ENCODE measurements around the gene ABHD11.

ABHD11 gene

DNA sequence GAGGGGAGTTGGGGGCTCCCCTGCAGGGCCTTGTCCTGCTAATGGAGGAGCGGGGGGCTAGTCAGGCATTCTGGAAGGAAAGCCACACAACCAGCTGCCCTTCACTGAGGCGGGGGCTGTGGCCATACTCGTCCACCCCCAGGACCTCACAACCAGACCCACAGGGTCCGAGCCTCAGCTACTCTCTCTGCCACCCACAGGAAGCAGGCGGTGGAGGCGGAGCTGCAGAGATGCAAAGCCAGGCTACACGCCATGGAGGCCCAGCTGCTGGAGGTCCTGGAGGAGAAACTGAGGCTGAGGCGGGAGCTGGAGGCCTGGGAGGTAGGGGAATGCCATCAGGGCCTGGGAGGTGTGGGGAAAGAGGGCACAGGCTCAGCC lies 3.1 kb downstream of the ABHD11 start:
- no peaks in the 10 kb centered on the region for H3K27me3 ChIP-seq (ENCODE audit: insufficient read depth, low read length, poor library complexity)
- no peak overlapping the region for H3K9ac ChIP-seq (ENCODE audit: low read depth, low read length)
- peaks cover 12% of the 10 kb centered on the region for H3K79me2 ChIP-seq (ENCODE audit: insufficient read depth, low read length)
- no peak overlapping the region for H2AFZ ChIP-seq (ENCODE audit: low read depth, low read length)
- H3K4me2 ChIP-seq (ENCODE audit: insufficient read depth, low read length): no peak overlapping the region
- H3K9me3 ChIP-seq (ENCODE audit: insufficient read depth, low read length, severe bottlenecking): no peaks in the 10 kb centered on the region
- H3K36me3 ChIP-seq (ENCODE audit: insufficient read depth, low read length): peaks cover 18% of the 10 kb centered on the region
- TF ChIP-seq, protein P1, sequence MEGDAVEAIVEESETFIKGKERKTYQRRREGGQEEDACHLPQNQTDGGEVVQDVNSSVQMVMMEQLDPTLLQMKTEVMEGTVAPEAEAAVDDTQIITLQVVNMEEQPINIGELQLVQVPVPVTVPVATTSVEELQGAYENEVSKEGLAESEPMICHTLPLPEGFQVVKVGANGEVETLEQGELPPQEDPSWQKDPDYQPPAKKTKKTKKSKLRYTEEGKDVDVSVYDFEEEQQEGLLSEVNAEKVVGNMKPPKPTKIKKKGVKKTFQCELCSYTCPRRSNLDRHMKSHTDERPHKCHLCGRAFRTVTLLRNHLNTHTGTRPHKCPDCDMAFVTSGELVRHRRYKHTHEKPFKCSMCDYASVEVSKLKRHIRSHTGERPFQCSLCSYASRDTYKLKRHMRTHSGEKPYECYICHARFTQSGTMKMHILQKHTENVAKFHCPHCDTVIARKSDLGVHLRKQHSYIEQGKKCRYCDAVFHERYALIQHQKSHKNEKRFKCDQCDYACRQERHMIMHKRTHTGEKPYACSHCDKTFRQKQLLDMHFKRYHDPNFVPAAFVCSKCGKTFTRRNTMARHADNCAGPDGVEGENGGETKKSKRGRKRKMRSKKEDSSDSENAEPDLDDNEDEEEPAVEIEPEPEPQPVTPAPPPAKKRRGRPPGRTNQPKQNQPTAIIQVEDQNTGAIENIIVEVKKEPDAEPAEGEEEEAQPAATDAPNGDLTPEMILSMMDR (IDR thresholded peaks at IDR 0.05; ENCODE audit: borderline replicate concordance, extremely low read depth, low read length, poor library complexity, severe bottlenecking): no peak
- TF ChIP-seq EZH2 (IDR thresholded peaks at IDR 0.05; ENCODE audit: borderline replicate concordance, low read depth, low read length, severe bottlenecking): no peak
- no peak overlapping the region for H3K27ac ChIP-seq (ENCODE audit: low read length)
- H3K4me1 ChIP-seq (ENCODE audit: insufficient read depth, low read length): peaks cover 28% of the 10 kb centered on the region
- H3K4me3 ChIP-seq (ENCODE audit: low read depth in 1 of 2, low read length in 2 of 2): no peak overlapping the region
- DNase-seq (no peak), ATAC-seq (ENCODE audit: insufficient read depth, low read depth) (no peak)
- H4K20me1 ChIP-seq (ENCODE audit: insufficient read depth, low read length): peaks cover 20% of the 10 kb centered on the region

DNA sequence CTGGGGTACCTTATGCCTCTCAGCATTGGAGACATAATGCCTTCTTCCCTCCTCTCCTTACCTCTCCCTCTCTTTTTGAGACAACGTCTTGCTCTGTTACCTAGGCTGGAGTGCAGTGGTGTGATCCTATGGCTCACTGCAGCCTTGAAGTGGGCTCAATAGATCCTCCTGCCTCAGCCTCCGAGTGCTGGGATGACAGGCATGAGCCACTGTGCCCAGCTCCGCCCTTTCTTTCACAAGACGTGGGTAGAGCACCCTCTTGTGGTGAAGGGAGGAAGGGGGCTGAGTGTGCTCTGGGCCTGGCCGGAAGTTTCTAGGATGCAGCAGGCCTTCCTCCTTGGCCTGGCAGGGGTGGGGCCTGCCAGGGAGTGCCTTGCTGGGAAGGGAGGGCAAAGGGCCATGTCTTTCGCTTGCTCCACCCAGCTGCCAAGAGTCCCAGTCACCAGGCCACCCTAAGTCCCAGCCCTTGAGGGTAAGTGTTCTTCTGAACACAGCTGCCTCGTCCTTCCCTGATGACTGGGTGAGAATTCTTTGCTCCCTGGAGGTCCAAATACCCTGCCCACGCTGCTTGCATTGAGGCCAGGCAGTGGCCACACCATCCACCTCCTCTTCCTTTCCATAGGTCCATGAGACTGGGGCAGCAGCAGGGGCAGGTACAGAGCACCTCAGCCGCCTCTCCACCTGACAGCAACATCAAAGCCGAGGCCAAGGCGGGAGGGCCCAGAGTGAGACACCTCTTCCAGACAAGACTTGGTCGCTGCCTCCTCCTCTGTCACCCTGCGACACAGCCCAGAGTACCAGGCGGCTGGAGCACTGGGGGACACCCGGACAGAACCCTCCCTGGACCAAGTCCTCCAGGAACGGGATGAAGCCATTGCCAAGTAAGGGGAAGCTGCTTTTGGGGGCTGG lies 3.7 kb downstream of the ABHD11 start:
- H3K36me3 ChIP-seq (ENCODE audit: insufficient read depth, low read length): peaks cover 18% of the 10 kb centered on the region
- no peak overlapping the region for H3K4me2 ChIP-seq (ENCODE audit: insufficient read depth, low read length)

GRCh38 chr7:73732397-73732796 lies 6.2 kb downstream of the ABHD11 start:
- Histone ChIP-seq H3K36me3 (ENCODE audit: insufficient read depth, low read length) (peaks cover 16% of the 10 kb centered on the region), H3K9ac (ENCODE audit: low read depth, low read length) (no peak overlapping the region), H4K20me1 (ENCODE audit: insufficient read depth, low read length) (peaks cover 14% of the 10 kb centered on the region), H3K9me3 (ENCODE audit: insufficient read depth, low read length, severe bottlenecking) (no peaks in the 10 kb centered on the region), H2AFZ (ENCODE audit: low read depth, low read length) (no peak overlapping the region), H3K27ac (ENCODE audit: low read length) (no peak overlapping the region), H3K4me2 (ENCODE audit: insufficient read depth, low read length) (no peak overlapping the region), H3K4me1 (ENCODE audit: insufficient read depth, low read length) (peaks cover 12% of the 10 kb centered on the region), H3K79me2 (ENCODE audit: insufficient read depth, low read length) (peaks cover 5% of the 10 kb centered on the region), H3K27me3 (ENCODE audit: insufficient read depth, low read length, poor library complexity) (no peaks in the 10 kb centered on the region), H3K4me3 (ENCODE audit: low read depth in 1 of 2, low read length in 2 of 2) (no peak overlapping the region)
- TF ChIP-seq EZH2 (IDR thresholded peaks at IDR 0.05; ENCODE audit: borderline replicate concordance, low read depth, low read length, severe bottlenecking): no peak
- TF ChIP-seq, protein P1 (IDR thresholded peaks at IDR 0.05; ENCODE audit: borderline replicate concordance, extremely low read depth, low read length, poor library complexity, severe bottlenecking): no peak
- ATAC-seq (ENCODE audit: insufficient read depth, low read depth) (no peak), DNase-seq (no peak)

More for the DNA sequence above, 3.7 kb downstream of the ABHD11 start:
- peak overlapping the region; percentile 34; the same call in 1 of the 2 replicates for H2AFZ ChIP-seq (ENCODE audit: low read depth, low read length)
- TF ChIP-seq EZH2 (IDR thresholded peaks at IDR 0.05; ENCODE audit: borderline replicate concordance, low read depth, low read length, severe bottlenecking): no peak
- TF ChIP-seq, protein P1 (IDR thresholded peaks at IDR 0.05; ENCODE audit: borderline replicate concordance, extremely low read depth, low read length, poor library complexity, severe bottlenecking): peak; percentile 99
- peak overlapping the region; percentile 29; the same call in 1 of the 2 replicates for H3K27ac ChIP-seq (ENCODE audit: low read length)
- peaks cover 12% of the 10 kb centered on the region for H3K79me2 ChIP-seq (ENCODE audit: insufficient read depth, low read length)
- peak; percentile 79 for ATAC-seq (ENCODE audit: insufficient read depth, low read depth)
- no peak overlapping the region for H3K4me3 ChIP-seq (ENCODE audit: low read depth in 1 of 2, low read length in 2 of 2)
- H4K20me1 ChIP-seq (ENCODE audit: insufficient read depth, low read length): peaks cover 20% of the 10 kb centered on the region
- peaks cover 28% of the 10 kb centered on the region for H3K4me1 ChIP-seq (ENCODE audit: insufficient read depth, low read length)
- H3K9me3 ChIP-seq (ENCODE audit: insufficient read depth, low read length, severe bottlenecking): no peaks in the 10 kb centered on the region
- H3K27me3 ChIP-seq (ENCODE audit: insufficient read depth, low read length, poor library complexity): no peaks in the 10 kb centered on the region
- no peak overlapping the region for H3K9ac ChIP-seq (ENCODE audit: low read depth, low read length)
- peak; percentile 90 for DNase-seq

All from DND-41 (cell line).